ENCODE data around the gene PIANP.

PIANP gene

GRCh38 chr12:6736754-6737153 lies 36.1 kb upstream of the PIANP start:
- no peak for TF ChIP-seq CTCF (IDR thresholded peaks at IDR 0.05; ENCODE audit: low read depth, low read length)
- DNase-seq (ENCODE audit: low read depth in 2 of 2): no peak
- no peak overlapping the region for H3K4me3 ChIP-seq (replicated peaks in 1 of 2; ENCODE audit: low read depth in 2 of 2, low read length in 2 of 2)

- peak; percentile 77 for TF ChIP-seq CTCF (IDR thresholded peaks at IDR 0.05; ENCODE audit: low read depth, low read length)
- H3K4me3 ChIP-seq (replicated peaks in 1 of 2; ENCODE audit: low read depth in 2 of 2, low read length in 2 of 2): no peak overlapping the region
- peak; percentile 71 to 89 for DNase-seq (ENCODE audit: low read depth in 2 of 2)
These were observed 35.0 kb upstream of the PIANP start for GRCh38 chr12:6735448-6736191.

GRCh38 chr12:6734506-6735387 lies 34.1 kb upstream of the PIANP start:
- no peak for TF ChIP-seq CTCF (IDR thresholded peaks at IDR 0.05; ENCODE audit: low read depth, low read length)
- no peak for DNase-seq (ENCODE audit: low read depth in 2 of 2)
- H3K4me3 ChIP-seq (replicated peaks in 1 of 2; ENCODE audit: low read depth in 2 of 2, low read length in 2 of 2): no peak overlapping the region

- H3K4me3 ChIP-seq (replicated peaks in 1 of 2; ENCODE audit: low read depth in 2 of 2, low read length in 2 of 2): no peak overlapping the region
- no peak for DNase-seq (ENCODE audit: low read depth in 2 of 2)
- no peak for TF ChIP-seq CTCF (IDR thresholded peaks at IDR 0.05; ENCODE audit: low read depth, low read length)
These were observed 29.6 kb upstream of the PIANP start for GRCh38 chr12:6730169-6730568.

GRCh38 chr12:6729186-6729585 lies 28.6 kb upstream of the PIANP start:
- no peak for TF ChIP-seq CTCF (IDR thresholded peaks at IDR 0.05; ENCODE audit: low read depth, low read length)
- no peak for DNase-seq (ENCODE audit: low read depth in 2 of 2)
- no peak overlapping the region for H3K4me3 ChIP-seq (replicated peaks in 1 of 2; ENCODE audit: low read depth in 2 of 2, low read length in 2 of 2)

GRCh38 chr12:6725350-6725749 lies 24.7 kb upstream of the PIANP start:
- no peak for DNase-seq (ENCODE audit: low read depth in 2 of 2)
- TF ChIP-seq CTCF (IDR thresholded peaks at IDR 0.05; ENCODE audit: low read depth, low read length): no peak
- H3K4me3 ChIP-seq (replicated peaks in 1 of 2; ENCODE audit: low read depth in 2 of 2, low read length in 2 of 2): no peak overlapping the region

All from cardiac fibroblast (primary cell).